GM12878 (cell line): Measurements from ENCODE around the gene C1QB. TPM values are rescaled to one million over a fixed set of nuclear protein-coding genes. Genes with fewer than 3 reads are reported as not detected.

Experiments used
- ATAC-seq: fragments of 200-7000 bp; cut with Tn5 transposase; 3 replicates; pipeline ENCODE4 v1.9.1; 2020; ENCODE audit warnings: mild to moderate bottlenecking, moderate library complexity
- BruUV-seq: library from RNA; stranded (reverse); fragments of 400-500 nt; replicated peaks from 2 replicates; lab custom pipeline; 2021; lab: Mats Ljungman, UMichigan
- CTCF ChIA-PET: fragments of 300-600 bp; sonication (Branson Sonifier 250); formaldehyde crosslinking; extraction: SDS; loops from one replicate; lab custom pipeline; 2021; ENCODE audit warnings: inconsistent platforms; lab: Yijun Ruan, JAX
- POLR2A ChIA-PET: fragments of 350-600 bp; formaldehyde crosslinking; extraction: SDS; loops from one replicate; lab custom pipeline; 2021; ENCODE audit warnings: inconsistent platforms; lab: Charles Lee
- RAD21 ChIA-PET: fragments of 300-600 bp; sonication (Branson Sonifier 250); formaldehyde crosslinking; loops from one replicate; lab custom pipeline; 2023; ENCODE audit warnings: antibody characterized with exemption; ENCODE audit not compliant: unreplicated experiment; lab: Charles Lee
- SMC1A ChIA-PET: fragments of 300-600 bp; sonication (Branson Sonifier 250); formaldehyde crosslinking; loops from one replicate; lab custom pipeline; 2023; ENCODE audit not compliant: unreplicated experiment, uncharacterized antibody; lab: Charles Lee
- DNase-seq: peaks from one replicate; pipeline ENCODE4 v3.0.0-alpha.2; 2011; ENCODE audit warnings: low read depth, low spot score
- FAIRE-seq: peaks from 3 replicates; lab custom pipeline; 2011; peaks lifted over from hg19 to GRCh38; lab: Jason Lieb, UNC
- H2AFZ ChIP-seq: 2 replicates; pipeline ENCODE4 v1.6.0; 2011; ENCODE audit warnings: low read depth, low read length, control low read depth; ENCODE audit not compliant: control insufficient read depth
- H3K27ac ChIP-seq: 2 replicates; pipeline ENCODE4 v1.5.1; 2011; ENCODE audit warnings: control low read depth; ENCODE audit not compliant: control insufficient read depth, insufficient read depth
- H3K27me3 ChIP-seq, 2 experiments: replicated peaks in 1 of 2; 2 replicates each; pipeline versions ENCODE4 v1.6.0 to v1.6.1; 2011; ENCODE audit warnings: low read length in 1 of 2; ENCODE audit not compliant: control insufficient read depth in 2 of 2, insufficient read depth in 2 of 2
- H3K36me3 ChIP-seq, 2 experiments: 2 replicates each; pipeline ENCODE4 v1.5.1; 2011; ENCODE audit warnings: low read length in 1 of 2; ENCODE audit not compliant: control insufficient read depth in 2 of 2, insufficient read depth in 2 of 2
- H3K4me1 ChIP-seq: 2 replicates; pipeline ENCODE4 v1.6.1; 2011; ENCODE audit warnings: mild to moderate bottlenecking, low read length, moderate library complexity, mixed read lengths; ENCODE audit not compliant: control insufficient read depth, insufficient read depth
- H3K4me2 ChIP-seq: 2 replicates; pipeline ENCODE4 v1.6.0; 2011; ENCODE audit warnings: control low read depth; ENCODE audit not compliant: control insufficient read depth, insufficient read depth
- H3K4me3 ChIP-seq: fragments of 200-600 bp; sonication (generic); 2 replicates; pipeline ENCODE4 v1.5.1; 2016
- H3K79me2 ChIP-seq: 2 replicates; pipeline ENCODE4 v1.6.0; 2011; ENCODE audit warnings: low read length; ENCODE audit not compliant: control insufficient read depth, insufficient read depth
- H3K9ac ChIP-seq: 2 replicates; pipeline ENCODE4 v1.8.0; 2011; ENCODE audit warnings: low read length, control low read depth, mixed read lengths; ENCODE audit not compliant: control insufficient read depth, insufficient read depth
- H3K9me3 ChIP-seq: replicated peaks from 3 replicates; pipeline ENCODE4 v1.5.1; 2011; ENCODE audit warnings: mild to moderate bottlenecking, low read length; ENCODE audit not compliant: control insufficient read depth, insufficient read depth
- H4K20me1 ChIP-seq: 2 replicates; pipeline ENCODE4 v1.6.0; 2011; ENCODE audit not compliant: control insufficient read depth, insufficient read depth
- BCL3 ChIP-seq: IDR thresholded peaks from 2 replicates; pipeline ENCODE4 v1.6.1; 2011; ENCODE audit warnings: borderline replicate concordance, low read depth, mild to moderate bottlenecking, moderate library complexity, low read length; ENCODE audit not compliant: insufficient read depth, poor library complexity, severe bottlenecking
- CBX3 ChIP-seq: fragments of 200-600 bp; sonication (generic); IDR thresholded peaks from 2 replicates; pipeline ENCODE4 v1.6.1; 2016; ENCODE audit warnings: low read depth, borderline replicate concordance
- SREBF1 ChIP-seq: IDR thresholded peaks from 2 replicates; pipeline ENCODE4 v1.6.1; 2012; ENCODE audit warnings: mild to moderate bottlenecking, low read length
- ZNF274 ChIP-seq: IDR thresholded peaks from one replicate; pipeline ENCODE4 v1.8.0; 2011; ENCODE audit not compliant: insufficient read length, insufficient read depth
- WGBS: methylation state at CpG from one replicate; pipeline ENCODE4 v1.1.6; 2016; ENCODE audit warnings: low lambda C conversion rate; ENCODE audit not compliant: insufficient replicate concordance, insufficient coverage; ENCODE audit errors: missing lambda C conversion rate; 5-methylcytosine and 5-hydroxymethylcytosine counted together
- in situ Hi-C: fragments of 300-500 bp; cut with MboI; formaldehyde crosslinking; loops from 9 replicates; pipeline ENCODE4 v1.14.3; 2018; ENCODE audit warnings: mixed read lengths
- intact Hi-C: fragments of 100-400 bp; cut with micrococcal nuclease; formaldehyde crosslinking; loops from one replicate; pipeline ENCODE4 v1.14.2; 2022; ENCODE audit not compliant: unreplicated experiment
- polyA plus RNA-seq, 11 experiments: library from polyadenylated mRNA; depleted of rRNA in 4 of 11; unstranded in 6 of 11; stranded (reverse) in 5 of 11; fragments of >200 nt; fragmentation: Nextera tagmentation in 4 of 11; fragmentation: Illumina TruSeq in 1 of 11; extraction: Ambion mirVana in 4 of 11; extraction: Trizol in 1 of 11; gene quantifications; 1 replicate in 1 of 11; 2 replicates in 10 of 11; pipeline versions ENCODE4 v1.2.1 to v1.2.3, GENCODE V29; 2011 to 2016; ENCODE audit warnings: inconsistent platforms in 2 of 11, missing spikeins in 2 of 11, low read depth in 1 of 11
- total RNA-seq, 4 experiments: library from RNA; depleted of rRNA in 3 of 4; stranded (reverse); fragments of >200 nt in 3 of 4; fragmentation: Illumina TruSeq in 1 of 4; extraction: Trizol in 1 of 4; gene quantifications; 2 replicates each; pipeline versions ENCODE4 v1.2.1 to v1.2.3, GENCODE V29; 2013 to 2021

Gene C1QB
- total and polyA plus RNA-seq, 10 of the 15 experiments (the other 5 are each of a cell fraction or from before 2014, with no cell fraction given), result 0.62 TPM; not detected in 9

DNA sequence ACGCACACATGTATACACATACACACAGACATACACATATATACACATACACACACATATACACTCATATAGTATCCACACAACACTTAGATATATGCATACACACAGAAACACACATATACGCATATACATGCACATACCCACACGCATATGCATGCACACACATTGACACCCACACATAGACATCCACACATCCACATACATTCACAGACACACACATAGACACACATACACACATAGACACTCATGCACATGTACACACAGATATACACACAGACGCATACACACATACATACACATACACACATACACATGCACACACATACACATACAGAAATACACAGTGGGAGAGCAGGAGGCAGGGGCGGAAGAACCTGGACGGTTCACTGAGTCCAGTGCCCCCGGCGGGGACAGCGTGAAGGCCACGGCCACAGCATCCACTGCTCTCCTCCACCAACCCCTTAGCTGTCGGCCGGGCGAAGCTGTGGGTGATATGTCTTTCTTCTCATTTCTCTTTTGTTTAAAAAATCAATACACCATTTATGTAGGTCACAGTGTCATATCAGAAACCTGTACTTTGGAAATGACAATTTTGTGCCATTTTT, 2.8 kb upstream of the C1QB start:
- ChIA-PET CTCF (no interaction called here), POLR2A (no interaction called here), SMC1A (no interaction called here), RAD21 (no interaction called here)
- H3K27ac ChIP-seq, result no peak overlapping the region
- H3K4me3 ChIP-seq, result no peak overlapping the region
- BruUV-seq, result no TSS peak
- intact Hi-C loops, result no loop called here
- H4K20me1 ChIP-seq, result no peaks in the 10 kb centered on the region
- H3K9me3 ChIP-seq, result no peaks in the 10 kb centered on the region
- DNase-seq (no peak), ATAC-seq (no peak), FAIRE-seq (no peak)
- in situ Hi-C loops, result no loop called here
- no peak overlapping the region for H2AFZ ChIP-seq
- no peaks in the 10 kb centered on the region; a peak in 2 of 4 replicates for H3K27me3 ChIP-seq
- H3K4me1 ChIP-seq, result no peaks in the 10 kb centered on the region
- no peak overlapping the region for H3K4me2 ChIP-seq
- H3K9ac ChIP-seq, result no peak overlapping the region
- WGBS, result 62% methylated on average over 13 of the region's 13 CpGs
- TF ChIP-seq BCL3, result peak; percentile 50
- no peak for TF ChIP-seq SREBF1
- no peak for TF ChIP-seq ZNF274
- TF ChIP-seq CBX3, result no peak
- no peaks in the 10 kb centered on the region for H3K36me3 ChIP-seq
- H3K79me2 ChIP-seq, result no peaks in the 10 kb centered on the region
